PC-9 (cell line): Measurements from ENCODE around the gene BCL11B. TPM values are rescaled to one million over a fixed set of nuclear protein-coding genes. Genes with fewer than 3 reads are reported as not detected.

ENCODE experiments used
- BruUV-seq: library from RNA; stranded (reverse); fragments of 400-500 nt; replicated peaks from 2 replicates; lab custom pipeline; 2021; lab: Mats Ljungman, UMichigan
- CTCF ChIA-PET: fragments of 300-600 bp; sonication (Branson Sonifier 250); formaldehyde crosslinking; loops from one replicate; lab custom pipeline; 2022; ENCODE audit warnings: antibody characterized with exemption; lab: Charles Lee
- POLR2A ChIA-PET: fragments of 300-600 bp; sonication (Branson Sonifier 250); formaldehyde crosslinking; loops from one replicate; lab custom pipeline; 2022; ENCODE audit warnings: antibody characterized with exemption; ENCODE audit not compliant: unreplicated experiment; lab: Charles Lee
- DNase-seq, 2 experiments: peaks; one replicate each; pipeline versions ENCODE4 v3.0.0 to v3.0.0-alpha.2; 2015 to 2022; ENCODE audit warnings: mixed read lengths in 1 of 2
- H2AFZ ChIP-seq: fragments of 200-600 bp; sonication (generic); 2 replicates; pipeline ENCODE4 v1.8.1; 2017; ENCODE audit warnings: antibody characterized with exemption
- H3F3A ChIP-seq: fragments of 200-600 bp; sonication (generic); 2 replicates; pipeline ENCODE4 v1.8.1; 2017; ENCODE audit warnings: antibody characterized with exemption, mild to moderate bottlenecking, low read depth; ENCODE audit not compliant: insufficient read depth
- H3K27ac ChIP-seq: fragments of 200-600 bp; sonication (generic); 2 replicates; pipeline ENCODE4 v1.6.1; 2016; ENCODE audit warnings: mixed run types
- H3K27me3 ChIP-seq: fragments of 200-600 bp; sonication (generic); 2 replicates; pipeline ENCODE4 v1.6.1; 2016; ENCODE audit warnings: low read depth, mixed run types; ENCODE audit not compliant: insufficient read depth
- H3K36me3 ChIP-seq: fragments of 200-600 bp; sonication (generic); 2 replicates; pipeline ENCODE4 v1.6.1; 2016; ENCODE audit warnings: low read depth, mixed run types
- H3K4me1 ChIP-seq: fragments of 200-600 bp; sonication (generic); replicated peaks from 2 replicates; pipeline ENCODE4 v1.6.1; 2016; ENCODE audit warnings: mixed run types; ENCODE audit not compliant: insufficient read depth
- H3K4me2 ChIP-seq: fragments of 200-600 bp; sonication (generic); 2 replicates; pipeline ENCODE4 v1.6.1; 2017; ENCODE audit warnings: mixed run types
- H3K4me3 ChIP-seq: fragments of 200-600 bp; sonication (generic); 2 replicates; pipeline ENCODE4 v1.6.1; 2016; ENCODE audit warnings: mixed run types
- H3K79me2 ChIP-seq: fragments of 200-600 bp; sonication (generic); 2 replicates; pipeline ENCODE4 v1.6.1; 2017; ENCODE audit warnings: low read depth, mixed run types
- H3K9me2 ChIP-seq: fragments of 200-600 bp; sonication (generic); 2 replicates; pipeline ENCODE4 v1.8.1; 2017; ENCODE audit warnings: mild to moderate bottlenecking; ENCODE audit not compliant: insufficient read depth
- H3K9me3 ChIP-seq: fragments of 200-600 bp; sonication (generic); 2 replicates; pipeline ENCODE4 v1.8.1; 2016; ENCODE audit warnings: low read depth; ENCODE audit not compliant: insufficient read depth
- H4K20me1 ChIP-seq: fragments of 200-600 bp; sonication (generic); 2 replicates; pipeline ENCODE4 v1.8.1; 2017; ENCODE audit not compliant: insufficient read depth
- CTCF ChIP-seq: fragments of 200-600 bp; sonication (generic); conservative IDR thresholded peaks from 2 replicates; pipeline ENCODE4 v1.6.1; 2017; ENCODE audit warnings: mixed run types, antibody characterized with exemption, mild to moderate bottlenecking, moderate library complexity
- EZH2 ChIP-seq: fragments of 200-600 bp; sonication (generic); IDR thresholded peaks from 2 replicates; pipeline ENCODE4 v1.8.0; 2017; ENCODE audit warnings: antibody characterized with exemption, low read depth
- intact Hi-C: fragments of 100-400 bp; cut with micrococcal nuclease; formaldehyde crosslinking; loops from one replicate; pipeline ENCODE4 v1.10.0; 2022; ENCODE audit not compliant: unreplicated experiment
- total RNA-seq: library from RNA; stranded (reverse); gene quantifications from 2 replicates; pipeline ENCODE4 v1.2.3, GENCODE V29; 2021

BCL11B gene
- total RNA-seq, 1 experiment from 2014 or later, result not detected

DNA sequence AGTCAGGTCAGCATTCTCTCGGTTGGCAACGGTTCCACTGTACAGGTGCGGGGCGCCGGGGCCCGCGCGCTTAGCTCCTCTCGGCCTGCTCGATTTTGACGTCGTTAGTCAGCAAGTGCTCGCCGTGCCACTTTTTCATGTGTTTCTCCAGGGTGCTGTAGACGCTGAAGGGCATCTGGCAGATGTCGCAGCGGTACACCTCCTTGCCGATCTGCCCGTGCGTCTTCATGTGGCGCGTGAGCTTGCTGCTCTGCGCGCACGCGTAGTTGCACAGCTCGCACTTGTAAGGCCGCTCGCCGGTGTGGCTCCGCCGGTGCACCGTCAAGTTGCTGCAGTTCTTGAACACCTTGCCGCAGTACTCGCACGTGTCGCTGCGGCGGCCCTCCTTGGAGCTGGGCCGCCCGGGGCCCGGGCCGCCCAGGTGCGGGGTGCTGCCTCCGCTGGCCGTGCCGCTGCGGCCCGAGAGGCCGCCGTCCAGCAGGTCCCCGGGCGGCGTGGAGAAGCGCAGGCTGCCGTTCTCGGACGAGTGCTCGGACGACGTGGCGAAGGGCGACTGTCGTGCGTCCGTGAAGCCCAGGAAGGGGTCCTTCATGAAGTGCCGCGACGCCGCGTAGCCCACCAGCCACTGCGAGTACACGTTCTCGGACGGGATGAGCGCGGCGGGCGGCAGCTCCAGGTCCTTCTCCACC is 97.8 kb downstream of the BCL11B start:
- Histone ChIP-seq H3K27ac (no peak overlapping the region), H3K27me3 (peaks cover 44% of the 10 kb centered on the region), H3F3A (no peaks in the 10 kb centered on the region), H3K9me2 (no peaks in the 10 kb centered on the region), H3K9me3 (no peaks in the 10 kb centered on the region), H3K36me3 (no peaks in the 10 kb centered on the region), H3K79me2 (no peaks in the 10 kb centered on the region), H4K20me1 (no peaks in the 10 kb centered on the region), H3K4me2 (no peak overlapping the region), H3K4me1 (no peaks in the 10 kb centered on the region), H3K4me3 (no peak overlapping the region), H2AFZ (no peak overlapping the region)
- intact Hi-C loops, result no loop called here
- ChIA-PET POLR2A (no interaction called here), CTCF (no interaction called here)
- TF ChIP-seq EZH2 (no peak), CTCF (no peak)
- no TSS peak for BruUV-seq
- DNase-seq, result no peak

GRCh38 chr14:99173506-99173905 is 98.5 kb downstream of the BCL11B start:
- H3K27me3 ChIP-seq, result peaks cover 42% of the 10 kb centered on the region
- no peaks in the 10 kb centered on the region for H3K4me1 ChIP-seq
- no peak for TF ChIP-seq CTCF
- TF ChIP-seq EZH2, result no peak
- no peaks in the 10 kb centered on the region for H3K9me2 ChIP-seq
- no peaks in the 10 kb centered on the region for H3K79me2 ChIP-seq
- no TSS peak for BruUV-seq
- POLR2A ChIA-PET, result no interaction called here
- H2AFZ ChIP-seq, result no peak overlapping the region
- H3K4me3 ChIP-seq, result no peak overlapping the region
- intact Hi-C loops, result no loop called here
- no peak for DNase-seq
- H3K27ac ChIP-seq, result no peak overlapping the region
- no peaks in the 10 kb centered on the region for H3K36me3 ChIP-seq
- CTCF ChIA-PET, result no interaction called here
- no peaks in the 10 kb centered on the region for H3F3A ChIP-seq
- no peak overlapping the region for H3K4me2 ChIP-seq
- no peaks in the 10 kb centered on the region for H3K9me3 ChIP-seq
- H4K20me1 ChIP-seq, result no peaks in the 10 kb centered on the region

DNA sequence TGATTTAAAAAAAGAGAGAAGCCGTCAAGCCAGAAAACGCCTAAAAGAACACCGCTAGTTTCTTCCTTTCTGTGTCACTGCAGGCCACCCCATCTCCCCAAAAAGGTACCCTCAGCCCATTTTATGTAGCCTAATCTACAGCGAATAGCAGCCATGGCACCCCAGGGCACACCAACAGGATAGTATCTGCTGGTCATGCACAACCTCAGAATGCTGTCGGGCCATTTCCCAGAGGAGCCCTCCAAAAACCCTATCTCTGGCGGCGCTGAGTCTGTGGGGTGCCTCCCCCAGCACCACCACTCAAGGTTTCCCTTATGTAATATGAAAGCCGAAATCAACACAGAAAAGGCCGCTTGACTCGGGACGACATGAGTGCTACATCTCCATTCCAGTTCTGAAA is 98.9 kb downstream of the BCL11B start:
- Histone ChIP-seq H4K20me1 (no peaks in the 10 kb centered on the region), H3K27me3 (peaks cover 39% of the 10 kb centered on the region), H3K9me3 (no peaks in the 10 kb centered on the region), H3K9me2 (no peaks in the 10 kb centered on the region), H3K4me3 (no peak overlapping the region), H3K27ac (no peak overlapping the region), H3K4me2 (no peak overlapping the region), H3K4me1 (no peaks in the 10 kb centered on the region), H3K36me3 (no peaks in the 10 kb centered on the region), H3F3A (no peaks in the 10 kb centered on the region), H2AFZ (no peak overlapping the region), H3K79me2 (no peaks in the 10 kb centered on the region)
- BruUV-seq, result no TSS peak
- intact Hi-C loops, result no loop called here
- no peak for DNase-seq
- CTCF ChIA-PET, result no interaction called here
- TF ChIP-seq CTCF (no peak), EZH2 (no peak)
- POLR2A ChIA-PET, result no interaction called here
